Vagina (tissue), 2 donors: ENCODE data around the gene FAR2.

Experiments
- POLR2A ChIP-seq, 2 donors: fragments of 450-650 bp; IDR thresholded peaks; one replicate each; pipeline ENCODE4 v1.6.1; 2017; ENCODE audit warnings: antibody characterized with exemption in 2 of 2, mild to moderate bottlenecking in 2 of 2, moderate library complexity in 2 of 2
- TF ChIP-seq, protein P1 (sequence below), 3 experiments: fragments of 450-650 bp in 2 of 3; fragments of 200-600 bp in 1 of 3; sonication (generic) in 1 of 3; IDR thresholded peaks; one replicate each; pipeline ENCODE4 v1.5.1; 2017 to 2019; ENCODE audit warnings: antibody characterized with exemption in 3 of 3, mild to moderate bottlenecking in 2 of 3, moderate library complexity in 2 of 3

DNA sequence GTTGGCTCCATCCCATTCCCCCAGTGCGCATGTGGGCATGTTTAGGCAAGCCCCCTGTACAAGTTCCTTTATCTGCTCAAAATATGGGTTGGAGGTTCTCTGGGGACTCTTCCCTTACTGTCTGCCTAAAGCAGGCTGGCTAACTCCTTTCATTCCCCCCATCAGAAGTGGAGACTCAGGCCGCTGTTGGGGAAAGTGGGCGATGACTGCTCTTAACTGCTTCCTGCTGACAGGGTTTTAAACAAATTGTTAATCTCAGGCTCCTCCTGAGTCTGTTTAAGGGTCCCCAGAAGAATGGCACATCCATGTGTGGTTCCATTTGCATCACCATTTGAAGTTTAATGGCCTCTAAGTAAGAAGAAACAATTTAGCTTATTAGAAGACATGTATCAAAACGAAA is 15.4 kb upstream of the FAR2 start:
- TF ChIP-seq, protein P1, sequence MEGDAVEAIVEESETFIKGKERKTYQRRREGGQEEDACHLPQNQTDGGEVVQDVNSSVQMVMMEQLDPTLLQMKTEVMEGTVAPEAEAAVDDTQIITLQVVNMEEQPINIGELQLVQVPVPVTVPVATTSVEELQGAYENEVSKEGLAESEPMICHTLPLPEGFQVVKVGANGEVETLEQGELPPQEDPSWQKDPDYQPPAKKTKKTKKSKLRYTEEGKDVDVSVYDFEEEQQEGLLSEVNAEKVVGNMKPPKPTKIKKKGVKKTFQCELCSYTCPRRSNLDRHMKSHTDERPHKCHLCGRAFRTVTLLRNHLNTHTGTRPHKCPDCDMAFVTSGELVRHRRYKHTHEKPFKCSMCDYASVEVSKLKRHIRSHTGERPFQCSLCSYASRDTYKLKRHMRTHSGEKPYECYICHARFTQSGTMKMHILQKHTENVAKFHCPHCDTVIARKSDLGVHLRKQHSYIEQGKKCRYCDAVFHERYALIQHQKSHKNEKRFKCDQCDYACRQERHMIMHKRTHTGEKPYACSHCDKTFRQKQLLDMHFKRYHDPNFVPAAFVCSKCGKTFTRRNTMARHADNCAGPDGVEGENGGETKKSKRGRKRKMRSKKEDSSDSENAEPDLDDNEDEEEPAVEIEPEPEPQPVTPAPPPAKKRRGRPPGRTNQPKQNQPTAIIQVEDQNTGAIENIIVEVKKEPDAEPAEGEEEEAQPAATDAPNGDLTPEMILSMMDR (IDR thresholded peaks at IDR 0.05) = no peak
- TF ChIP-seq POLR2A (IDR thresholded peaks at IDR 0.05) = no peak
